Left colon (tissue), 2 donors: Measurements from ENCODE around the gene TAB3. TPM values are rescaled to one million over a fixed set of nuclear protein-coding genes. Genes with fewer than 3 reads are reported as not detected.
"Not testable (repeated sequence)": the region's sequence is repeated elsewhere in the genome, so short reads cannot be mapped to it uniquely, and the experiment has no call there.

Experiments
- ATAC-seq: fragments of 200-7000 bp; cut with Tn5 transposase; one replicate; pipeline ENCODE4 v1.9.1; 2020; ENCODE audit warnings: mild to moderate bottlenecking, moderate library complexity
- DNase-seq, 2 donors: peaks; one replicate each; pipeline ENCODE4 v3.0.0-alpha.2; 2020
- intact Hi-C, 2 donors: fragments of 100-400 bp; cut with DNase I in 1 of 2; cut with micrococcal nuclease in 1 of 2; formaldehyde crosslinking; loops; one replicate each; pipeline versions ENCODE4 v1.11.2 to v1.14.0; 2022; cut with DNase I, micrococcal nuclease
- total RNA-seq, 2 donors: library from RNA; stranded (reverse); fragmentation: NEBNext Ultra II Directional; extraction: Animal tissue kit (Norgen Biotek cat#: 25700); gene quantifications; one replicate each; pipeline ENCODE4 v1.2.1, GENCODE V29; 2021
- donor health status: DM: no; HTN: no; CAD: no.
- donor health status: DM: yes; HTN: yes; CAD: no.

Gene TAB3
- total RNA-seq, 2 donors from 2014 or later: 19.8 to 21.8 TPM

DNA sequence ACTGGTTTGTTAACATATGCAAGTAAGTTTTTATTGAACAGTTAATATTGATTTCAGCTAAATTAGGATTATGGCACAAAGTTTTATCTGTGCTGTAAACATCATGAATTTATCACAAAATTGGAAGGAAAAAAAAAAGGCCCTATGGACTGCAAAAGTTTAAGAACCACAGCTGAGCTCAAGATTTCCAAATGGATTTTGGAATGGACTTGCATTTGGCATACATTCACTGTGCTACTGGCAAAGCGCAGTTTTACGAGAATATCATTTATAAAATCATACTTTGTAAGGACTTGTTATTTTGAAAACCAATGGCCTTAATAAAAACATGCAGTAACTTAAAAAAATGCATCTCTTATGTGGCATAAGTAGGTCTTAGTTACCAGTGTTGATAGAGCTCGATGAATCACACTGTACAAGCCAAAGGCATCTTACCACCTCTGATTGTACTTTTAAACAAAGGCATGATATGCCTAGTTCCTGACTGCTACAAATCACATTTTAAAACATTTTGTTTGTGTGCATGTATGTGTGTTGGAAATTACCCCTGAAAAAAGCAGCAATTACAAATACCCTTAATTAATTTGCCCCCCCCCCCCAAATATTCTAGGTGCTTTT lies 58.6 kb downstream of the TAB3 start:
- intact Hi-C loops: no loop called here
- ATAC-seq (no peak), DNase-seq (no peak)

DNA sequence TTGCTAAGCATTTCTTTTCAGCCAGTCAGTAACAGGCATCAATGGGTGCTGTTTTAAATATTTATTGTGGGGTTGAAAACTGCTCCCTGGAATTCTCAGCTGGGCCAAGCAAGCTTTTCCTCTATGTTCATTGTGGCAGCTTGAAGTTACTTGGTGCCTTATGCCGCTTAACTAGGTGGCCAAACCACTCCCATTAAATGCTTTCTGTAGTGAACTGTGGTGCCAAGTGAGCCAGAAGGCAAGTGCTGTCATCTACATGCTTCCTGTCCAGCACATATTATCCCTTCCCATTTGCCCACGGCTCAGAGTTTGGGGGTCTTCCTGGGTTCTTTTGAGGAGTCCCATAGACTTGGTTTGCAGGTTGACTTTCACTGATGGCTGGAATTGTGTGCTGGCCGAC lies 64.8 kb downstream of the TAB3 start:
- intact Hi-C loops: no loop called here
- no peak for DNase-seq
- ATAC-seq: no peak

DNA sequence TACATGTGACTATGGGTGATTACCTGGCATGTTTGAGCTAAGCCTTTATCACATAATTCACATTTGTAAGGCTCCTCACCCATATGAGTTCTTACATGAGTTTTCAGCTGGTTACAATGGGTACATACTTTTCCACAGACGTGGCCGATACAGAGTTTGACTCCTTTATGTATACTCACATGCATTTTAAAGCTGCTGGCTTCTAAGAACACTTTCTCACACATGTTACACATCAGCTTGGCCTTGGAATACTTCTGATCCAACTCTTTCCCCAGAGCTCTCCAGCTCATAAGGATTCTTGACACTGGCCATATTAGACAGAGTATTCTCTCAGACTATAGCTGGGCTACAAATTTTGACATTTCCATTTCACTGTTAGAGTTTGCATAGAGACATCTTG lies 66.3 kb downstream of the TAB3 start:
- ATAC-seq: no peak
- intact Hi-C loops: no loop called here
- DNase-seq: no peak

DNA sequence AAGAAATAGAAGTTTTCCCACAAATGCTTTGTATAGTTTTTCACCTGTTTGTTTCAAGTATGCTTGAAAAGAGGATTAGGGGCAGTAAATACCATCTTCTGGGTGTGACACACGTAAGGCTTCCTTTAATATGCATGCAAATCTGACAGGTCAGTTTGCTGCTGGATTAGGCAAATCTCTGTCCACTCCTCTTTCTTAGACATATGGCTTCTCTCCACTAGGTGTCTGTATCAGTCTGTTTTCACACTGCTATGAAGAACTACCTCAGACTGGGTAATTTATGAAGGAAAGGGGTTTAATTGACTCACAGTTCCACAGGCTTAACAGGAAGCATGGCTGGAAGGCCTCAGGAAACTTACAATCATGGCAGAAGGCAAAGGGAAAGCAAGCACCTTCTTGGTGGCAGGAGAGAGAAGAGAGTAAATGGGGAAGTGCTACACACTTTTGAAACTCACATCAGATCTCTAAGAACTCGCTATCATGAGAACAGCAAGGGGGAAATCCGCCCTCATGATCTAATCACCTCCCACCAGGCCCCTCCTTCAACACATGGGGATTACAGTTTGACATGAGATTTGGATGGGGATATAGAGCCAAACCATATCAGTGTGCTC lies 66.9 kb downstream of the TAB3 start:
- ATAC-seq: no peak
- DNase-seq: no peak
- intact Hi-C loops: no loop called here

DNA sequence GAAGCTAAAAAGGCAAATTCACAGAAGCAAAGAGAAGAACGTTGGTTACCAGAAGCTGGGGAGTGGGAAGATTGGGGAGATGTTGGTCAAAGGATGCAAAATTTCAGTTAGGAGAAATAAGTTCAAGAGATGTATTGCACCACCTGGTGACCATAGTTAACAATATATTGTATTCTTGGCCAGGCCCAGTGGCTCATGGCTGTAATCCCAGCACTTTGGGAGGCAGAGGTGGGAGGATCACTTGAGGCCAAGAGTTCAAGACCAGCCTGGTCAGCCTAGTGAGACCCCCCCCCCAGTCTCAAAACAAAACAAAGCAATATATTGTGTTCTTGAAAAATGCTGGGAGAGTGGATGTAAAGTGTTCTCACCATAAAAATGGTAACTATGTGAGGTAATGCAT lies 67.9 kb downstream of the TAB3 start:
- ATAC-seq (no peak), DNase-seq (no peak)
- intact Hi-C loops: no loop called here

DNA sequence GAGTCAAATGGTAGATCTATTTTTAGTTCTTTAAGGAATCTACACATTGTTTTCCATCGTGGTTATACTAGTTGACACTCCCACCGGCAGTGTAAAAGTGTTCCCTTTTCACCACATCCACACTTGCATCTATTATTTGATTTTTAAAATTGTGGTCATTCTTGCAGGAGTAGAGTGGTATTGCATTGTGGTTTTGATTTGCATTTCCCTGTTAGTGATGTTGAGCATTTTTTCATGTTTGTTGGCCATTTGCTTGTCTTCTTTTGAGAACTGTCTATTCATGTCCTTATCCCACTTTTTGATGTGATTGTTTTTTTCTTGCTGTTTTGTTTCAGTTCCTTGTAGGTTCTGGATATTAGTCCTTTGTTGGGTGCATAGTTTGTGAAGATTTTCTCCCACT lies 70.0 kb downstream of the TAB3 start:
- ATAC-seq (no peak), DNase-seq (no peak)
- intact Hi-C loops: no loop called here

DNA sequence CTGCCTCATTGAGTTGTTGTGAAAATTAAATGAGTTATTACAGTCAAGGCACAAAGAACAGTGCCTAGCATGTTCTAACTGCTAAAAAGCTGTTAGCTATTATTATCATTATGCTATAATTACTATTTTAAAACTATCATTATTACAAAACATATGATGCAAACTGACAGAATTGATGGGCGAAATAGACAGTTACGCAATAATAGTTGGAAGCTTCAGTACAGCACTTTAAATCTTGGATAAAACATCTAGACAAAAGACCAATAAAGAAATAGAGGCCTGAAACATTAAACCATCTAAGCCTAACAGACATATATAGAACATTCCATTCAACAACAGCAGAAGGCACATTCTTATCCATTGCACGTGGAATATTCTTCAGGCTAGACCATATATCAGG lies 73.0 kb downstream of the TAB3 start:
- DNase-seq (no peak), ATAC-seq (no peak)
- intact Hi-C loops: no loop called here

DNA sequence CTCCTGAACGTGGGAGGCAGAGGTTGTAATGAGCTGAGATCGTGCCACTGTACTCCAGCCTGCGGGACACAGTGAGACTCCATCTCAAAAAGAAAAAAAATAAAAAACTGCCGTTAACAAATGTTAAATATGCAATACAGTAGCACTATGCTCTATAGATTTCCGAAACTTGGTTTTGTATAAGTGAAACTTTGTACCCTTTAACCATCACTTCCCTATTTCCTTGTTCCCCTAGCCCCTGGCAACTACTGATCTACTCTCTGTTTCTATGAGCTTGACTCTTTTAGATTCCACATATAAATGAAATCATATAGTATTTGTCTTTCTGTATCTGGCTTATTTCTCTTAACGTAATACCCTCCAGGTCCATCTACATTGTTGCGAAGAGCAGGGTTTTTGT lies 74.1 kb downstream of the TAB3 start:
- ATAC-seq (no peak), DNase-seq (no peak)
- intact Hi-C loops: no loop called here

DNA sequence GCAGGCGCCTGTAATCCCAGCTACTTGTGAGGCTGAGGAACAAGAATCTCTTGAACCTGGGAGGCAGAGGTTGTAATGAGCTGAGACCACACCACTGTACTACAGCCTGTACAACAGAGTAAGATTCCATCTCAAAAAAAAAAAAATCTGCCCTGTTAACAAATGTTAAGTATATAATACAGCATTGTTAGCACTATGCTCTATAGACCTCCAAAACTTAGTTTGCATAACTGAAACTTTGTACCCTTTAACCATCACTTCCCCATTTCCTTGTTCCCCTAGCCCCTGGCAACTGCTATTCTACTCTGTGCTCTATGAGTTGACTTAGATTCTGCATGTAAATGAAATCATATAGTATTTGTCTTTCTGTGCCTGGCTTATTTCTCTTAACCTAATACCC lies 76.7 kb downstream of the TAB3 start:
- intact Hi-C loops: no loop called here
- no peak for ATAC-seq
- no peak for DNase-seq

DNA sequence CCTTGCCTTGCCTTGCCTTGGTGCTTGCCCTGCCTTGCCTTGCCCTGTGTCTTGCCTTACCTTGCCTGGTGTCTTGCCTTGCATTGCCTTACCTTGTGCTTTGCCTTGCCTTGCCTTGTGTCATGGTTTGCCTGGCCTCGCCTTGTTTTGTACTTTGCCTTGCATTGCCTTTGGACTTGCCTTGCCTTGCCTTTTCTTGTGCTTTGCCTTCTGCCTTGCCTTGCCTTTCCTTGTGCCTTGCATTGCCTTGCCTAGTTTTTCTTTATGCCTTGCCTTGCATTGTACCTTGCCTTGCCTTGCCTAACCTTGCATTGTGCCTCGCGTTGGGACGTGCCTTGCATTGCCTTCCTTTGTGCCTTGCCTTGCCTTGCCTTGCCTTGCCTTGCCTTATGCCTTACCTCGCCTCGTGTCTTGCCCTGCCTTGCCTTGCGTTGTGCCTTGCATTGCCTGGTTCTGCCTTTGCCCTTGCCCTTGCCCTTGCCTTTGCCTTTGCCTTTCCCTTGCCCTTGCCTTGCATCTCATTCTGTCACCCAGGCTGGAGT lies 82.8 kb downstream of the TAB3 start:
- no peak for ATAC-seq
- no peak for DNase-seq
- intact Hi-C loops: no loop called here

DNA sequence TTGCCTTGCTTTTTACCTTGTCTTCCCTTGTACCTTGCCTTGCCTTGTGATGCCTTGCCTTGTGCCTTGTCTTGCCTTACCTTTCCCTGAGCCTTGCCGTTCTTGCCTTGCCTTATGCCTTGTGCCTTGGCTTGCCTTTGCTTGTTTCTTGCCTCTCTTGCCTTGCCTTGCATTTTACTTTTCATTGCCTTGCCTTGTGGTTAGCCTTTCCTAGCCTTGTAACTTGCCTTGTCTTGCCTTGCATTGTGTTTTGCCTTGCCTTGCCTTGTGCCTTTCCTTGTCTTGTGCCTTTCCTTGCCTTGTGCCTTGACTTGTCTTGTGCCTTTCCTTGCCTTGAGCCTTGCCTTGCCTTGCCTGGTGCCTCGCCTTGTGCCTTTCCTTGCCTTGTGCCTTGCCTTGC lies 84.6 kb downstream of the TAB3 start:
- intact Hi-C loops: no loop called here
- ATAC-seq: no peak

DNA sequence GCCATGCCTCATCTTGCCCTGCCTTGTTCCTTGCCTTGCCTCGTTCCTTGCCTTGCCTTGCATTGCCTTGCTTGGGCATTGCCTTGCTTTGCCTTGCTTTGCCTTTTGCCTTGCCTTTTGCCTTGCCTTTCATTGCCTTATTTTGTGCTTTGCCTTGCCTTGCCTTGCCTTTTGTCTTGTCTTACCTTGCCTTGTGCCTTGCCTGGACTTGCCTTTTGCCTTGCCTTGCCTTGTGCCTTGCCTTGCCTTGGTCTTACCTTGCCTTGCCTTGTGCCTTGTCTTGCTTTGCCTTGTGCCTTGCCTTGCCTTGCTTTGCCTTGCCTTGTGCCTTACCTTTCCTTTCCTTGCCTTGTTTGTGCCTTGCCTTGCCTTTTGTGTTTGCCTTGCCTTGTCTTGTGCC lies 88.2 kb downstream of the TAB3 start:
- no peak for ATAC-seq
- intact Hi-C loops: no loop called here
- DNase-seq: no peak

More for the DNA sequence above, 84.6 kb downstream of the TAB3 start:
- DNase-seq: no peak

DNA sequence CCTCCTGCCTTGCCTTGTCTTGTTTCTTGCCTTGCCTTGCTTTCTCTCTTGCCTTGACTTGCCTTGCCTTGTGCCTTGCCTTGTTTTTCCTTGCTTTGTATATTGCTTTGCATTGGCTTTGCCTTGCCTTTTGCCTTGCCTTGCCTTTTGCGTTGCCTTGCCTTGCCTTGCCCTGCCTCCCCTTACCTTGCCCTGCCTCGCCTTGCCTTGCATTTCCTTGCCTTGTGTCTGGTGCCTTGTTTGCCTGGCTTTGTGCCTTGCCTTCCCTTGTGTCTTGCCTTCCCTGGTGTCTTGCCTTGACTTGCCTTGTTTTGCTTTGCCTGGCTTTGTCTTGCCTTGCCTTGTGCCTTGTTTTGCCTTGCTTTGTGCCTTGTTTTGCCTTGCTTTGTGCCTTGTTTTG lies 89.7 kb downstream of the TAB3 start:
- intact Hi-C loops: no loop called here
- no peak for DNase-seq
- ATAC-seq: no peak

DNA sequence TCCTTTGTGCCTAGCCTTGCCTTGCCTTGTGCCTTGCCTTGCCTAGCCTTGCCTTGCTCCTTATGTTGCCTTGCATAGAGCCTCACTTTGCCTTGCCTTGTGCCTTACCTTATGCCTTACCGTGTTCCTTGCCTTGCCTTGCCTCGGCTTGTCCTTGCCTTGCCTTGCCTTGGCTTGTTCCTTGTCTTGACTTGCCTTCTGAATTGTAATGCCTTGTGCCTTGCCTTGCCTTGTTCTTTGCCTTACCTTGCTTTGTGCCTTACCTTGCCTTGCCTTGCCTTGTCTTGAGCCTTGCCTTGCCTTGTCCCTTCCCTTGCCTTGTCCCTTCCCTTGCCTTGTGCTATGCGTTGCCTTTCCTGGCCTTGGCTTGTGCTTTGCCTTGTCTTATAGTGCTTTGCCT lies 90.2 kb downstream of the TAB3 start:
- DNase-seq (no peak), ATAC-seq (no peak)
- intact Hi-C loops: no loop called here

DNA sequence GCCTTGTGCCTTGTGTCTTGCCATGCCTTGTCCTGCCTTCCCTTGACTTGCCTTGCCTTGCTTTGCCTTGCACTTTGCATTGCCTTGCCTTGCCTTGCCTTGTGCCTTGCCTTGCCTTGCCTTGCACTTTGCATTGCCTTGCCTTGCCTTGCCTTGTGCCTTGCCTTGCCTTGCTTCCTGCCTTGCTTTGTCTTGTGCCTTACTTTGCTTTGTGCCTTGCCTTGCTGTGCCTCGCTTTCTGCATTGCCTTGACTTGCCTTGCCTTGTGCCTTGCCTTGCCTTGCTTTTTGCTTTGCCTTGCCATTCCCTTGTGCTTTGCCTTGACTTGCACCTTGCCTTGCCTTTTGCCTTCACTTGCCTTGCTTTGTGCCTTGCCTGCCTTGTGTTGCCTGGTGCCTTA lies 91.8 kb downstream of the TAB3 start:
- ATAC-seq, DNase-seq, intact Hi-C loops: not testable (repeated sequence)

DNA sequence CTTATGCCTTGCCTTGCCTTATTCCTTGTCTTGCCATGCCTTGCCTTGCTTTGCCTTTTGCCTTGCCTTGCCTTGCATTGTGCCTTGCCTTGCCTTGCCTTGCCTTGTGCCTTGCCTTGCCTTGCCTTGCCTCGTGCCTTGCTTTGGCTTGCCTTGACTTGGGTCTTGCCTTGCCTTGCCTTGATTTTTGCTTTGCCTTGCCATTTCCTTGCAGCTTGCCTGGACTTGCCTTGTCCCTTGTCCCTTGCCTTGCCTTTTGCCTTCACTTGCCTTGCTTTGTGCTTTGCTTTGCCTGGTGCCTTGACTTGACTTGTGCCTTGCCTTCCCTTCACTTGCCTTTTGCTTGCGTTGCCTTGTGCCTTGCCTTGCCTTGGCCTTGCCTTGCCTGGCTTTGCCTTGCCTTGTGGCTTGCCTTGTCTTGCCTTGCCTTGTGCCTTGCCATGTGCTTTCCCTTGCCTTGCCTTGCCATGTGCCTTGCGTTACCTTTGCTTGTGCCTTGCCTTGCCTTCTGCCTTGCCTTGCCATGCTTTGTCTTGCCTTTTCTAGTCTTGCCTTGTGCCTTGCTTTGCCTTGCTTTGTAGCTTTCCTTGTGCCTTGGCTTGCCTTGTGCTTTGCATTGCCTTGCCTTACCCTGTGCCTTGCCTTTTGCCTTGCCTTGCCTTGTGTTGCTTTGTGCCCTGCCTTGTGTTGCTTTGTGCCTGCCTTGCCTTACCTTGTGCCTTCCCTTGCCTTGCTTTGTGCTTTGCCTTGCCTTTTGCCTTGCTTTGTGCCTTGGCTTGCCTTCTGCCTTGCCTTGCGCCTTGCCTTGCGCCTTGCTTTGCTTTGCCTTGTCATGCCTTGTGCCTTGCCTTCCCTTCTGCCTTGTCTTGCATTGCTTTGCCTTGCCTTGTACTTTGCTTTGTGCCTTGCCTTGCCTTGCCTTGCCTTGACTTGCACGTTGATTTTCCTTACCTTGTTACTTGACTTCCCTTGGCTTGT lies 92.8 kb downstream of the TAB3 start:
- intact Hi-C loops: no loop called here
- DNase-seq (no peak), ATAC-seq (no peak)

DNA sequence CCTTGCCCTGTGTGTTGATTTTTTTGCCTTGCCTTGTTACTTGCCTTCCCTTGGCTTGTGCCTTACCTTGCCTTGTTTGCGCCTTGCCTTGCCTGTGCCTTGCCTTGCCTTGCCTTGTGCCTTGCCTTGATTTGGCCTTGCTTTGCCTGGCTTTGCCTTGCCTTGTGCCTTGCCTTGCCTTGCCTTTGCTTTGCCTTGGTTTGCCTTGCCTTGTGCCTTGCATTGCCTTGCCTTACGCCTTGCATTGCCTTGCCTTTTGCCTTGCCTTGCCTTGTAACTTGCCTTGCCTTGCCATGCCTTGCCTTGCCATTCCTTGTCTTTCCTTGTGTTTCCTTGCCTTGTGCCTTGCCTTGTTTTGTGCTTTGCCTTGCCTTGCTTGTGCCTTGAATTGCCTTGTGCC lies 94.6 kb downstream of the TAB3 start:
- no peak for DNase-seq
- ATAC-seq: no peak
- intact Hi-C loops: no loop called here

DNA sequence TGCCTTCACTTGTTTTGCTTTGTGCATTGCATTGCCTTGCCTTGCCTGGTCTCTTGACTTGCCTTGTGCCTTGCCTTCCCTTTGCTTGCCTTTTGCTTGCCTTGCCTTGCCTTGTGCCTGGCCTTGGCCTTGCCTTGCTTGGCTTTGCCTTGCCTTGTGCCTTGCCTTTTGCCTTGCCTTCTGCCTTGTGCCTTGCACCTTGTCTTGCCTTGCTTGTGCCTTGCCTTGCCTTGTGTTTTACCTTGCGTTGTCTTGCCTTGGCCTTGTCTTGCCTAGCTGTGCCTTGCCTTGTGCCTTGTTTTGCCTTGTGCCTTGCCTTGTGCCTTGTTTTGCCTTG lies 95.3 kb downstream of the TAB3 start:
- intact Hi-C loops: no loop called here
- DNase-seq: no peak
- ATAC-seq: no peak

DNA sequence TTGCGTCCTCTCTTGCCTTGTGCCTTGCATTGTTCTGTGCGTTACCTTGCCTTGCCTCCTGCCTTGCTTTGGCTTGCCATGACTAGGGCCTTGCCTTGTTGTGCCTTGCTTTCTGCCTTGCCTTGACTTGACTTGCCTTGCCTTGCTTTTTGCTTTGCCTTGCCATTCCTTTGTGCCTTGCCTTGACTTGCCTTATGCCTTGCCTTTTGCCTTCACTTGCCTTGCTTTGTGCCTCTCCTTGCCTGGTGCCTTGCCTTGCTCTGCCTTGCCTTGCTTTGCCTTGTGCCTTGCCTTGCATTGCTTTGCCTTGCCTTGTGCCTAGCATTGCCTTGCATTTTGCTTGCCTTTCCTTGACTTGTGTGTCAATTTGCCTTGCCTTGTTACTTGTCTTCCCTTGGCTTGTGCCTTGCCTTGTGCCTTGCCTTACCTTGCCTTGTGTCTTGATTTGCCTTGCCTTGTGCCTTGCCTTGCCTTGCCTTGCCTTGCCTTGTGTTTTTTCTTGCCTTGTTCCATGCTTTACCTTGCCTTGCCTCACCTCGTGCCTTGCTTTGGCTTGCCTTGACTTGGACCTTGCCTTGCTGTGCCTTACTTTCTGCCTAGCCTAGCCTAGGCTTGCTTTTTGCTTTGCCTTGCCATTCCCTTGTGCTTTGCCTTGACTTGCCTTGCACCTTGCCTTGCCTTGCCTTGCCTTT lies 95.8 kb downstream of the TAB3 start:
- intact Hi-C loops: no loop called here
- DNase-seq (no peak), ATAC-seq (no peak)
